Measurements from ENCODE around the gene SHISA6.

- TF ChIP-seq CTCF (optimal IDR thresholded peaks at IDR 0.05 in 1 of 3, IDR thresholded peaks at IDR 0.05 in 1 of 3, conservative IDR thresholded peaks at IDR 0.05 in 1 of 3; ENCODE audit: extremely low read depth in 1 of 3, insufficient read depth in 2 of 3, low read length in 3 of 3) (no peak), EZH2 (IDR thresholded peaks at IDR 0.05; ENCODE audit: low read length) (no peak)
Measured at GRCh38 chr17:11284811-11285210, 43.8 kb downstream of the SHISA6 start.
